ENCODE data around the gene ANKRD10. TPM values are rescaled to one million over a fixed set of nuclear protein-coding genes. Genes with fewer than 3 reads are reported as not detected.

ANKRD10 gene
- total RNA-seq, 1 experiment from 2014 or later, result 219 TPM

DNA sequence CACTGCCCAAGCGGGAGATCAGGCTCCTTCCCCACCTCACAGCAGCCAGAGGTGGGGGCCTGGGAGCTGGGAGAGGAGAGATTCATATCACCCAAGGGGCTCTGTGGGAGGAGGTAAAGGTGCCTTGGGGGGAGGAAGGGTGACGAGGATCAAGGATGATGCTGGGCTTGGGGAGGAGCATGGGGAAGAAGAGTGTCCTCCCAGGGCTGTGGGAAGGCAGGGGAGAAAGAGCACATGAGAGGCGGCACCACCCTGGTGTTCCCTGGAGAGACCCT is 82.7 kb downstream of the ANKRD10 start:
- ATAC-seq (no peak), DNase-seq (ENCODE audit: low spot score) (no peak)
- peaks cover 17% of the 10 kb centered on the region for H3K4me1 Mint-ChIP-seq
- TF ChIP-seq PRRX2 (CRISPR knock-in tag; IDR thresholded peaks at IDR 0.05) (no peak), GRHL2 (CRISPR knock-in tag; IDR thresholded peaks at IDR 0.05; ENCODE audit: insufficient replicate concordance, severe bottlenecking) (no peak), FOXJ3 (CRISPR knock-in tag; IDR thresholded peaks at IDR 0.05; ENCODE audit: borderline replicate concordance) (no peak), IRF2 (CRISPR knock-in tag; IDR thresholded peaks at IDR 0.05; ENCODE audit: borderline replicate concordance, low read depth) (no peak)
- TF ChIP-seq, protein P1, sequence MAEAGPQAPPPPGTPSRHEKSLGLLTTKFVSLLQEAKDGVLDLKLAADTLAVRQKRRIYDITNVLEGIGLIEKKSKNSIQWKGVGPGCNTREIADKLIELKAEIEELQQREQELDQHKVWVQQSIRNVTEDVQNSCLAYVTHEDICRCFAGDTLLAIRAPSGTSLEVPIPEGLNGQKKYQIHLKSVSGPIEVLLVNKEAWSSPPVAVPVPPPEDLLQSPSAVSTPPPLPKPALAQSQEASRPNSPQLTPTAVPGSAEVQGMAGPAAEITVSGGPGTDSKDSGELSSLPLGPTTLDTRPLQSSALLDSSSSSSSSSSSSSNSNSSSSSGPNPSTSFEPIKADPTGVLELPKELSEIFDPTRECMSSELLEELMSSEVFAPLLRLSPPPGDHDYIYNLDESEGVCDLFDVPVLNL (CRISPR knock-in tag; IDR thresholded peaks at IDR 0.05; ENCODE audit: borderline replicate concordance, low read depth), result no peak
- no peaks in the 10 kb centered on the region; the same call in 1 of the 2 replicates for H3K9me3 Mint-ChIP-seq
- ChIA-PET CTCF (no interaction called here), POLR2A (no interaction called here)
- no peaks in the 10 kb centered on the region for H3K36me3 Mint-ChIP-seq
- H3K4me3 Mint-ChIP-seq, result no peak overlapping the region
- H3K27ac Mint-ChIP-seq, result no peak overlapping the region
- H3K27me3 Mint-ChIP-seq (ENCODE audit: low read depth), result no peaks in the 10 kb centered on the region; the same call in 1 of the 2 replicates

DNA sequence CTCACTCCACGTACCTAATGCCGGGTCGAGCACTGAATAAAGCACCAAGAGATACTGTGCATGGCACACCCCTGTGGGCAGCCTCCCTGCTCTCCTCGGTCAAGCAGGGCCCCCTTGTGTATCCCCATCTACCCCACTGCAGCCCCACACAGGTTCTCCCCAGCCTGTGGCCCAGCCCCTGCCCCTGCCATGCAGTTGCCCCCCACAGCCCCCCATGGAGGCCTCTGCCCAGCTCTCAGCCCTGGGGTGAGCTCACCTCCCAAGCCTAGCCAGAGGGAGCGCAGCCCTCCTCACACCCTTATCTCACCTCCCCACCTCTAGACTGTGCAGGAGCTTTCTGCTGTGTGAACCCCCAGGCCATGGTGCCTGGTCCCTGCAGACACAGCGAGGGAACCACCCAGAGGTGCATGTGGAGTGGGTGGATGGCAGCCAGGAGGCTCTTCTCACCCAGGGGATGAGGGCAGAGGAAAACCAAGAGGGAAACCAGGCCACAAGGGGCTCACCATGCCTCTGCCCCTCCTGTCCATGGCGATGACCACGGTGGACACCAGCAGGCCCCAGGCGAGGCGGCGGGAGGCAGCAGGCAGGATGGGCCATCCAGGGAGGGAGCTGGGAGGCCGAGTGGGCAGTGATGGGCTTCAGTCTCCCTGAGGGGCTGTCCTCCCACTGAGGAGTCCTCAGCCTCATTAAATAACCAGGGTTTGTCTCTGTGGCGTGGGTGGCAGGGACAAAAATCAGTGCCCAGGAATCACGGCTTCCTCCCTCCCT is 83.2 kb downstream of the ANKRD10 start:
- H3K4me1 Mint-ChIP-seq, result peaks cover 12% of the 10 kb centered on the region
- DNase-seq (ENCODE audit: low spot score), result no peak
- no peak overlapping the region for H3K27ac Mint-ChIP-seq
- ATAC-seq, result no peak
- H3K27me3 Mint-ChIP-seq (ENCODE audit: low read depth), result no peaks in the 10 kb centered on the region; the same call in 1 of the 2 replicates
- H3K36me3 Mint-ChIP-seq, result no peaks in the 10 kb centered on the region
- H3K4me3 Mint-ChIP-seq, result no peak overlapping the region
- ChIA-PET CTCF (no interaction called here), POLR2A (no interaction called here)
- H3K9me3 Mint-ChIP-seq, result peaks cover 5% of the 10 kb centered on the region
- no peak for TF ChIP-seq RORB (CRISPR knock-in tag; IDR thresholded peaks at IDR 0.05)
- TF ChIP-seq NR2C2 (CRISPR knock-in tag; IDR thresholded peaks at IDR 0.05), result no peak
- TF ChIP-seq CREM (CRISPR knock-in tag; IDR thresholded peaks at IDR 0.05), result no peak
- TF ChIP-seq, protein P2, sequence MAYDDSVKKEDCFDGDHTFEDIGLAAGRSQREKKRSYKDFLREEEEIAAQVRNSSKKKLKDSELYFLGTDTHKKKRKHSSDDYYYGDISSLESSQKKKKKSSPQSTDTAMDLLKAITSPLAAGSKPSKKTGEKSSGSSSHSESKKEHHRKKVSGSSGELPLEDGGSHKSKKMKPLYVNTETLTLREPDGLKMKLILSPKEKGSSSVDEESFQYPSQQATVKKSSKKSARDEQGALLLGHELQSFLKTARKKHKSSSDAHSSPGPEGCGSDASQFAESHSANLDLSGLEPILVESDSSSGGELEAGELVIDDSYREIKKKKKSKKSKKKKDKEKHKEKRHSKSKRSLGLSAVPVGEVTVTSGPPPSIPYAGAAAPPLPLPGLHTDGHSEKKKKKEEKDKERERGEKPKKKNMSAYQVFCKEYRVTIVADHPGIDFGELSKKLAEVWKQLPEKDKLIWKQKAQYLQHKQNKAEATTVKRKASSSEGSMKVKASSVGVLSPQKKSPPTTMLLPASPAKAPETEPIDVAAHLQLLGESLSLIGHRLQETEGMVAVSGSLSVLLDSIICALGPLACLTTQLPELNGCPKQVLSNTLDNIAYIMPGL (CRISPR knock-in tag; IDR thresholded peaks at IDR 0.05), result no peak
- TF ChIP-seq, protein P3, sequence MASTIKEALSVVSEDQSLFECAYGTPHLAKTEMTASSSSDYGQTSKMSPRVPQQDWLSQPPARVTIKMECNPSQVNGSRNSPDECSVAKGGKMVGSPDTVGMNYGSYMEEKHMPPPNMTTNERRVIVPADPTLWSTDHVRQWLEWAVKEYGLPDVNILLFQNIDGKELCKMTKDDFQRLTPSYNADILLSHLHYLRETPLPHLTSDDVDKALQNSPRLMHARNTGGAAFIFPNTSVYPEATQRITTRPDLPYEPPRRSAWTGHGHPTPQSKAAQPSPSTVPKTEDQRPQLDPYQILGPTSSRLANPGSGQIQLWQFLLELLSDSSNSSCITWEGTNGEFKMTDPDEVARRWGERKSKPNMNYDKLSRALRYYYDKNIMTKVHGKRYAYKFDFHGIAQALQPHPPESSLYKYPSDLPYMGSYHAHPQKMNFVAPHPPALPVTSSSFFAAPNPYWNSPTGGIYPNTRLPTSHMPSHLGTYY (CRISPR knock-in tag; IDR thresholded peaks at IDR 0.05), result no peak
- TF ChIP-seq, protein P4, sequence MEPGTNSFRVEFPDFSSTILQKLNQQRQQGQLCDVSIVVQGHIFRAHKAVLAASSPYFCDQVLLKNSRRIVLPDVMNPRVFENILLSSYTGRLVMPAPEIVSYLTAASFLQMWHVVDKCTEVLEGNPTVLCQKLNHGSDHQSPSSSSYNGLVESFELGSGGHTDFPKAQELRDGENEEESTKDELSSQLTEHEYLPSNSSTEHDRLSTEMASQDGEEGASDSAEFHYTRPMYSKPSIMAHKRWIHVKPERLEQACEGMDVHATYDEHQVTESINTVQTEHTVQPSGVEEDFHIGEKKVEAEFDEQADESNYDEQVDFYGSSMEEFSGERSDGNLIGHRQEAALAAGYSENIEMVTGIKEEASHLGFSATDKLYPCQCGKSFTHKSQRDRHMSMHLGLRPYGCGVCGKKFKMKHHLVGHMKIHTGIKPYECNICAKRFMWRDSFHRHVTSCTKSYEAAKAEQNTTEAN (CRISPR knock-in tag; IDR thresholded peaks at IDR 0.05), result no peak
- TF ChIP-seq GRHL2 (CRISPR knock-in tag; IDR thresholded peaks at IDR 0.05; ENCODE audit: insufficient replicate concordance, severe bottlenecking), result no peak
- TF ChIP-seq ZNF263 (CRISPR knock-in tag; IDR thresholded peaks at IDR 0.05; ENCODE audit: low read depth), result no peak
- TF ChIP-seq SMAD4 (CRISPR knock-in tag; IDR thresholded peaks at IDR 0.05), result no peak
- TF ChIP-seq, protein P5, sequence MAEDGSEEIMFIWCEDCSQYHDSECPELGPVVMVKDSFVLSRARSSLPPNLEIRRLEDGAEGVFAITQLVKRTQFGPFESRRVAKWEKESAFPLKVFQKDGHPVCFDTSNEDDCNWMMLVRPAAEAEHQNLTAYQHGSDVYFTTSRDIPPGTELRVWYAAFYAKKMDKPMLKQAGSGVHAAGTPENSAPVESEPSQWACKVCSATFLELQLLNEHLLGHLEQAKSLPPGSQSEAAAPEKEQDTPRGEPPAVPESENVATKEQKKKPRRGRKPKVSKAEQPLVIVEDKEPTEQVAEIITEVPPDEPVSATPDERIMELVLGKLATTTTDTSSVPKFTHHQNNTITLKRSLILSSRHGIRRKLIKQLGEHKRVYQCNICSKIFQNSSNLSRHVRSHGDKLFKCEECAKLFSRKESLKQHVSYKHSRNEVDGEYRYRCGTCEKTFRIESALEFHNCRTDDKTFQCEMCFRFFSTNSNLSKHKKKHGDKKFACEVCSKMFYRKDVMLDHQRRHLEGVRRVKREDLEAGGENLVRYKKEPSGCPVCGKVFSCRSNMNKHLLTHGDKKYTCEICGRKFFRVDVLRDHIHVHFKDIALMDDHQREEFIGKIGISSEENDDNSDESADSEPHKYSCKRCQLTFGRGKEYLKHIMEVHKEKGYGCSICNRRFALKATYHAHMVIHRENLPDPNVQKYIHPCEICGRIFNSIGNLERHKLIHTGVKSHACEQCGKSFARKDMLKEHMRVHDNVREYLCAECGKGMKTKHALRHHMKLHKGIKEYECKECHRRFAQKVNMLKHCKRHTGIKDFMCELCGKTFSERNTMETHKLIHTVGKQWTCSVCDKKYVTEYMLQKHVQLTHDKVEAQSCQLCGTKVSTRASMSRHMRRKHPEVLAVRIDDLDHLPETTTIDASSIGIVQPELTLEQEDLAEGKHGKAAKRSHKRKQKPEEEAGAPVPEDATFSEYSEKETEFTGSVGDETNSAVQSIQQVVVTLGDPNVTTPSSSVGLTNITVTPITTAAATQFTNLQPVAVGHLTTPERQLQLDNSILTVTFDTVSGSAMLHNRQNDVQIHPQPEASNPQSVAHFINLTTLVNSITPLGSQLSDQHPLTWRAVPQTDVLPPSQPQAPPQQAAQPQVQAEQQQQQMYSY (CRISPR knock-in tag; IDR thresholded peaks at IDR 0.05), result no peak
- TF ChIP-seq, protein P6, sequence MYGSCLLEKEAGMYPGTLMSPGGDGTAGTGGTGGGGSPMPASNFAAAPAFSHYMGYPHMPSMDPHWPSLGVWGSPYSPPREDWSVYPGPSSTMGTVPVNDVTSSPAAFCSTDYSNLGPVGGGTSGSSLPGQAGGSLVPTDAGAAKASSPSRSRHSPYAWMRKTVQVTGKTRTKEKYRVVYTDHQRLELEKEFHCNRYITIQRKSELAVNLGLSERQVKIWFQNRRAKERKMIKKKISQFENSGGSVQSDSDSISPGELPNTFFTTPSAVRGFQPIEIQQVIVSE (CRISPR knock-in tag; IDR thresholded peaks at IDR 0.05; ENCODE audit: borderline replicate concordance), result no peak
- TF ChIP-seq FOXK1 (CRISPR knock-in tag; IDR thresholded peaks at IDR 0.05), result no peak
- TF ChIP-seq, protein P7, sequence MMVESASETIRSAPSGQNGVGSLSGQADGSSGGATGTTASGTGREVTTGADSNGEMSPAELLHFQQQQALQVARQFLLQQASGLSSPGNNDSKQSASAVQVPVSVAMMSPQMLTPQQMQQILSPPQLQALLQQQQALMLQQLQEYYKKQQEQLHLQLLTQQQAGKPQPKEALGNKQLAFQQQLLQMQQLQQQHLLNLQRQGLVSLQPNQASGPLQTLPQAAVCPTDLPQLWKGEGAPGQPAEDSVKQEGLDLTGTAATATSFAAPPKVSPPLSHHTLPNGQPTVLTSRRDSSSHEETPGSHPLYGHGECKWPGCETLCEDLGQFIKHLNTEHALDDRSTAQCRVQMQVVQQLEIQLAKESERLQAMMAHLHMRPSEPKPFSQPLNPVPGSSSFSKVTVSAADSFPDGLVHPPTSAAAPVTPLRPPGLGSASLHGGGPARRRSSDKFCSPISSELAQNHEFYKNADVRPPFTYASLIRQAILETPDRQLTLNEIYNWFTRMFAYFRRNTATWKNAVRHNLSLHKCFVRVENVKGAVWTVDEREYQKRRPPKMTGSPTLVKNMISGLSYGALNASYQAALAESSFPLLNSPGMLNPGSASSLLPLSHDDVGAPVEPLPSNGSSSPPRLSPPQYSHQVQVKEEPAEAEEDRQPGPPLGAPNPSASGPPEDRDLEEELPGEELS (CRISPR knock-in tag; IDR thresholded peaks at IDR 0.05), result no peak
- no peak for TF ChIP-seq FOXJ3 (CRISPR knock-in tag; IDR thresholded peaks at IDR 0.05; ENCODE audit: borderline replicate concordance)
